ENCODE measurements around the gene ZNF775. TPM values are rescaled to one million over a fixed set of nuclear protein-coding genes. Genes with fewer than 3 reads are reported as not detected.
A peak's percentile ranks its signal among the peaks of the same experiment; 100 is the strongest.

Gene ZNF775
- total and polyA plus RNA-seq, 2 of the 13 experiments (the other 11 are each of a cell fraction or from before 2014, with no cell fraction given): 3.1 to 3.2 TPM

DNA sequence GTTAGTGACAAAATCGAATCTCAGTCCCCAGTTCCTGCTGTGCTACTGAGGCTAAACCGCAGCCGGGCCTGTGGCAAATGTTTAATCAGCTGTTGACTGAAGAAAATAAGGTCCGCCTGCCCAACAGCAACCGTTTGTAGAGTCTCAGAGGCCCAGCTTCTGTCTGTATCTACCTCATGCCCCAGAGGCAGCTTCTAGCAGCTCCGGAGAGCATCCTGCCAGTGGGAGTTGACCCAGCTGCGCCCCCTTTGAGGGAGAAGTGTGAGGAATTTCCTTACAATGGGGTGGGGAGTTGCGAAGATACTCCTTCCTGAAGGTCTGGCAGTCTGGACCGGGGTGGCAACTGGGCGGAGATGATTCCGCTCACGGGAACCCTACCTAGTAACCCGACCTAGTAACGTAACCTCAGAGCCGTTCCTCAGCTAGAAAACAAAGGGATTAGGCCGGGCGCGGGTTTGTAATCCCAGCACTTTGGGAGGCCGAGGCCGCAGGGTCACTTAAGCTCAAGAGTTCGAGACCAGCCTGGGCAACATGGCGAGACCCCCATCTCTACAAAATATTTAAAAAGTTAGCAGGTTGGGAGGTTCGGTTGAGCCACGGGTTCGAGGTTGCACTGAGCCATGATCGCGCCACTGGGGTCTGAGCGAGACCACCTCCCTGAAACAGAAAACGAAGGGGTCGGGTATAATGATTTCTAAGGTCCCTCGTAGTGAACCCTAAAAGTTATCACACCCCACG, 846 bp upstream of the ZNF775 start (continued):
- TF ChIP-seq XRCC5 (optimal IDR thresholded peaks at IDR 0.05; ENCODE audit: low read length) (peak; percentile 37), ZNF569 (CRISPR knock-in tag; IDR thresholded peaks at IDR 0.05; ENCODE audit: borderline replicate concordance) (no peak), DMAP1 (CRISPR knock-in tag; IDR thresholded peaks at IDR 0.05) (peak; percentile 27; the same call in 1 of the 2 replicates), KDM1A (CRISPR knock-in tag; IDR thresholded peaks at IDR 0.05) (0 out of 2 replicates have a peak, but pooled peaks have one; percentile 7), ZNF446 (CRISPR knock-in tag; IDR thresholded peaks at IDR 0.05) (no peak), ZSCAN5A (CRISPR knock-in tag; IDR thresholded peaks at IDR 0.05; ENCODE audit: borderline replicate concordance) (no peak), RCOR2 (CRISPR knock-in tag; IDR thresholded peaks at IDR 0.05) (0 out of 2 replicates have a peak, but pooled peaks have one; percentile 23), FOXK1 (CRISPR knock-in tag; IDR thresholded peaks at IDR 0.05; ENCODE audit: borderline replicate concordance, low read depth) (peak; percentile 41; the same call in 1 of the 2 replicates), NR2F6 (IDR thresholded peaks at IDR 0.05) (no peak), NR2F6 (CRISPR knock-in tag; IDR thresholded peaks at IDR 0.05) (peak; percentile 21; the same call in 1 of the 2 replicates), CCDC6 (CRISPR knock-in tag; IDR thresholded peaks at IDR 0.05) (peak; percentile 70; the same call in 1 of the 2 replicates), ZNF121 (CRISPR knock-in tag; IDR thresholded peaks at IDR 0.05) (0 out of 2 replicates have a peak, but pooled peaks have one; percentile 16), XBP1 (CRISPR knock-in tag; IDR thresholded peaks at IDR 0.05) (no peak), KLF9 (CRISPR knock-in tag; IDR thresholded peaks at IDR 0.05; ENCODE audit: low read depth) (no peak), SPEN (CRISPR knock-in tag; IDR thresholded peaks at IDR 0.05; ENCODE audit: low read depth) (no peak), SIX4 (CRISPR knock-in tag; IDR thresholded peaks at IDR 0.05) (peak; percentile 35; the same call in 1 of the 2 replicates), ZMYM3 (CRISPR knock-in tag; IDR thresholded peaks at IDR 0.05) (peak; percentile 55)
- TF ChIP-seq, protein P1, sequence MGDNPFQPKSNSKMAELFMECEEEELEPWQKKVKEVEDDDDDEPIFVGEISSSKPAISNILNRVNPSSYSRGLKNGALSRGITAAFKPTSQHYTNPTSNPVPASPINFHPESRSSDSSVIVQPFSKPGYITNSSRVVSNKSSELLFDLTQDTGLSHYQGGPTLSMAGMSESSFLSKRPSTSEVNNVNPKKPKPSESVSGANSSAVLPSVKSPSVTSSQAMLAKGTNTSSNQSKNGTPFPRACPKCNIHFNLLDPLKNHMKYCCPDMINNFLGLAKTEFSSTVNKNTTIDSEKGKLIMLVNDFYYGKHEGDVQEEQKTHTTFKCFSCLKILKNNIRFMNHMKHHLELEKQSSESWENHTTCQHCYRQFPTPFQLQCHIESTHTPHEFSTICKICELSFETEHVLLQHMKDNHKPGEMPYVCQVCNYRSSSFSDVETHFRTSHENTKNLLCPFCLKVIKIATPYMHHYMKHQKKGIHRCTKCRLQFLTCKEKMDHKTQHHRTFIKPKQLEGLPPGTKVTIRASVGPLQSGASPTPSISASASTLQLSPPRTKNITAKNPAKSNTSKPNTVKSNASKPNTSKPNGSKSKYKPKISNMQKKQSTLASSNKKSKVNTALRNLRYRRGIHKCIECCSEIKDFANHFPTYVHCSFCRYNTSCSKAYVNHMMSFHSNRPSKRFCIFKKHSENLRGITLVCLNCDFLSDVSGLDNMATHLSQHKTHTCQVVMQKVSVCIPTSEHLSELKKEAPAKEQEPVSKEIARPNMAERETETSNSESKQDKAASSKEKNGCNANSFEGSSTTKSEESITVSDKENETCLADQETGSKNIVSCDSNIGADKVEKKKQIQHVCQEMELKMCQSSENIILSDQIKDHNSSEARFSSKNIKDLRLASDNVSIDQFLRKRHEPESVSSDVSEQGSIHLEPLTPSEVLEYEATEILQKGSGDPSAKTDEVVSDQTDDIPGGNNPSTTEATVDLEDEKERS (CRISPR knock-in tag; IDR thresholded peaks at IDR 0.05): peak; percentile 33; the same call in 1 of the 2 replicates
- TF ChIP-seq, protein P2, sequence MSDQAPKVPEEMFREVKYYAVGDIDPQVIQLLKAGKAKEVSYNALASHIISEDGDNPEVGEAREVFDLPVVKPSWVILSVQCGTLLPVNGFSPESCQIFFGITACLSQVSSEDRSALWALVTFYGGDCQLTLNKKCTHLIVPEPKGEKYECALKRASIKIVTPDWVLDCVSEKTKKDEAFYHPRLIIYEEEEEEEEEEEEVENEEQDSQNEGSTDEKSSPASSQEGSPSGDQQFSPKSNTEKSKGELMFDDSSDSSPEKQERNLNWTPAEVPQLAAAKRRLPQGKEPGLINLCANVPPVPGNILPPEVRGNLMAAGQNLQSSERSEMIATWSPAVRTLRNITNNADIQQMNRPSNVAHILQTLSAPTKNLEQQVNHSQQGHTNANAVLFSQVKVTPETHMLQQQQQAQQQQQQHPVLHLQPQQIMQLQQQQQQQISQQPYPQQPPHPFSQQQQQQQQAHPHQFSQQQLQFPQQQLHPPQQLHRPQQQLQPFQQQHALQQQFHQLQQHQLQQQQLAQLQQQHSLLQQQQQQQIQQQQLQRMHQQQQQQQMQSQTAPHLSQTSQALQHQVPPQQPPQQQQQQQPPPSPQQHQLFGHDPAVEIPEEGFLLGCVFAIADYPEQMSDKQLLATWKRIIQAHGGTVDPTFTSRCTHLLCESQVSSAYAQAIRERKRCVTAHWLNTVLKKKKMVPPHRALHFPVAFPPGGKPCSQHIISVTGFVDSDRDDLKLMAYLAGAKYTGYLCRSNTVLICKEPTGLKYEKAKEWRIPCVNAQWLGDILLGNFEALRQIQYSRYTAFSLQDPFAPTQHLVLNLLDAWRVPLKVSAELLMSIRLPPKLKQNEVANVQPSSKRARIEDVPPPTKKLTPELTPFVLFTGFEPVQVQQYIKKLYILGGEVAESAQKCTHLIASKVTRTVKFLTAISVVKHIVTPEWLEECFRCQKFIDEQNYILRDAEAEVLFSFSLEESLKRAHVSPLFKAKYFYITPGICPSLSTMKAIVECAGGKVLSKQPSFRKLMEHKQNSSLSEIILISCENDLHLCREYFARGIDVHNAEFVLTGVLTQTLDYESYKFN (CRISPR knock-in tag; conservative IDR thresholded peaks at IDR 0.05): peak; percentile 73
